ENCODE data around the gene PFKFB4. TPM values are rescaled to one million over a fixed set of nuclear protein-coding genes. Genes with fewer than 3 reads are reported as not detected.

The PFKFB4 gene
- polyA plus RNA-seq, 1 of the 3 experiments (the other 2 are of a cell fraction), result 5.7 TPM

DNA sequence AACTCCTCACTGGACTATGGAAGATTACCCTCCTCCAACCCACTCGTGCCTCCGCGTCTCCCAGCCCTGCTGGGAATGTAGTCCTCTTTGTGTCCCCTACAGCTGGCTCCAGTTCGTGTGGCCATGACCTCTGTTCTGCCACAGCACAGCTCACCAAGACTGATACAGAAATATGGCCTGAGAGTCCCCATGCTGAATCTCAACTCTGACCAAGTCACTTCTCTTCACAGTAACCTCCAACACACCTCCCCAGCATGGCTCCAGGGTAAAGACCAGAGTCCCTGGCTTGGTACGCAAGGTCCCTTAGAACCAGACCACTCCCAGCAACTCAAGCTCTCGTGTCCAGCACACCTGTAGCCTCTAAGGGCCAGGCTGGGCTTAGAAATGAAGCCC, 40.8 kb upstream of the PFKFB4 start:
- 90% methylated on average over 6 of the region's 6 CpGs for WGBS (ENCODE audit: low lambda C conversion rate)
- CTCF ChIA-PET, result interaction anchor here (1.6 kb wide), 1 partner anchor 38 kb away, joined by 9 read pairs; the partner anchor contains the start of gene SLC26A6
- peaks cover 30 to 37% of the 10 kb centered on the region in 2 experiments; a peak in 3 of 4 replicates for H3K4me1 ChIP-seq (ENCODE audit: control insufficient read depth in 1 of 2, insufficient read depth in 2 of 2, low read depth in 1 of 2, low read length in 1 of 2)
- H4K20me1 ChIP-seq (ENCODE audit: insufficient read depth), result no peaks in the 10 kb centered on the region
- POLR2A ChIA-PET, result interaction anchor here (0.6 to 1.7 kb wide), 2 partner anchors 65 to 1260 kb away, joined by 3 to 4 read pairs; partner anchors contain the start of gene CELSR3
- peak overlapping the region in 1 of 2 experiments; percentile 96; a peak in 2 of 4 replicates for H3K27ac ChIP-seq (ENCODE audit: low read depth in 2 of 2, low read length in 1 of 2)
- H3F3A ChIP-seq (replicated peaks; ENCODE audit: insufficient read depth), result peaks cover 45% of the 10 kb centered on the region
- H3K9me3 ChIP-seq, result no peaks in the 10 kb centered on the region
- no peaks in the 10 kb centered on the region for H3K27me3 ChIP-seq (ENCODE audit: insufficient read depth)
- H3K4me3 ChIP-seq (ENCODE audit: low read depth in 2 of 2, low read length in 1 of 2), result no peak overlapping the region
- peaks cover 5% of the 10 kb centered on the region; the same call in 1 of the 2 replicates for H3K79me2 ChIP-seq (ENCODE audit: insufficient read depth)
- no peaks in the 10 kb centered on the region for H3K9me2 ChIP-seq
- peaks cover 9 to 27% of the 10 kb centered on the region in 2 experiments for H3K36me3 ChIP-seq (replicated peaks in 1 of 2; ENCODE audit: control insufficient read depth in 1 of 2, insufficient read depth in 2 of 2, low read length in 1 of 2)
- no peak overlapping the region for H3K4me2 ChIP-seq
- DNase-seq, result no peak
- no peak overlapping the region for H2AFZ ChIP-seq (ENCODE audit: low read depth)
- TF ChIP-seq RXRA (IDR thresholded peaks at IDR 0.05; ENCODE audit: borderline replicate concordance, low read depth) (no peak), YY1 (IDR thresholded peaks at IDR 0.05; ENCODE audit: low read depth) (no peak), NFIC (IDR thresholded peaks at IDR 0.05; ENCODE audit: borderline replicate concordance) (no peak), EP300 (IDR thresholded peaks at IDR 0.05; ENCODE audit: borderline replicate concordance in 1 of 2, low read depth in 1 of 2, low read length in 1 of 2) (no peak), RFX5 (IDR thresholded peaks at IDR 0.05; ENCODE audit: low read length) (no peak)
- H3K9ac ChIP-seq, result no peak overlapping the region

GRCh38 chr3:48596676-48597407, 40.2 kb upstream of the PFKFB4 start:
- Histone ChIP-seq H3K27ac (ENCODE audit: low read depth in 2 of 2, low read length in 1 of 2) (peak overlapping the region in 1 of 2 experiments; percentile 96; a peak in 2 of 4 replicates), H3K9ac (no peak overlapping the region), H3K9me3 (no peaks in the 10 kb centered on the region), H3F3A (replicated peaks; ENCODE audit: insufficient read depth) (peaks cover 45% of the 10 kb centered on the region), H3K27me3 (ENCODE audit: insufficient read depth) (no peaks in the 10 kb centered on the region), H3K4me1 (ENCODE audit: control insufficient read depth in 1 of 2, insufficient read depth in 2 of 2, low read depth in 1 of 2, low read length in 1 of 2) (peaks cover 30 to 37% of the 10 kb centered on the region in 2 experiments; a peak in 3 of 4 replicates), H3K4me3 (ENCODE audit: low read depth in 2 of 2, low read length in 1 of 2) (no peak overlapping the region), H2AFZ (ENCODE audit: low read depth) (no peak overlapping the region), H3K4me2 (peak overlapping the region; percentile 82; the same call in 1 of the 2 replicates), H4K20me1 (ENCODE audit: insufficient read depth) (no peaks in the 10 kb centered on the region), H3K79me2 (ENCODE audit: insufficient read depth) (peaks cover 5% of the 10 kb centered on the region; the same call in 1 of the 2 replicates), H3K36me3 (replicated peaks in 1 of 2; ENCODE audit: control insufficient read depth in 1 of 2, insufficient read depth in 2 of 2, low read length in 1 of 2) (peaks cover 9 to 27% of the 10 kb centered on the region in 2 experiments), H3K9me2 (no peaks in the 10 kb centered on the region)
- ChIA-PET CTCF (interaction anchor here (1.6 kb wide), 1 partner anchor 39 kb away, joined by 9 read pairs; the partner anchor contains the start of gene SLC26A6), POLR2A (interaction anchor here (0.6 to 1.7 kb wide), 2 partner anchors 65 to 1261 kb away, joined by 3 to 4 read pairs; partner anchors contain the start of gene CELSR3)
- DNase-seq, result no peak
- TF ChIP-seq RFX5 (IDR thresholded peaks at IDR 0.05; ENCODE audit: low read length), result no peak
- no peak for TF ChIP-seq EP300 (IDR thresholded peaks at IDR 0.05; ENCODE audit: borderline replicate concordance in 1 of 2, low read depth in 1 of 2, low read length in 1 of 2)
- TF ChIP-seq TAF1 (IDR thresholded peaks at IDR 0.05; ENCODE audit: borderline replicate concordance, low read depth, low read length), result no peak
- TF ChIP-seq RXRA (IDR thresholded peaks at IDR 0.05; ENCODE audit: borderline replicate concordance, low read depth), result no peak
- no peak for TF ChIP-seq FOXM1 (IDR thresholded peaks at IDR 0.05; ENCODE audit: low read depth)
- no peak for TF ChIP-seq NRF1 (IDR thresholded peaks at IDR 0.05; ENCODE audit: low read depth, low read length)
- TF ChIP-seq YY1 (IDR thresholded peaks at IDR 0.05; ENCODE audit: low read depth), result no peak
- TF ChIP-seq MXI1 (IDR thresholded peaks at IDR 0.05; ENCODE audit: low read depth, low read length), result no peak
- no peak for TF ChIP-seq FOSL2 (IDR thresholded peaks at IDR 0.05; ENCODE audit: borderline replicate concordance, low read depth)
- no peak for TF ChIP-seq REST (IDR thresholded peaks at IDR 0.05; ENCODE audit: low read depth, low read length)
- 90% methylated on average over 5 of the region's 8 CpGs for WGBS (ENCODE audit: low lambda C conversion rate)
